A673 (cell line): ENCODE results near the gene PDGFA.

Source experiments
- EZH2 ChIP-seq: fragments of 200-600 bp; sonication (generic); IDR thresholded peaks from 2 replicates; pipeline ENCODE4 v1.6.1; 2017; ENCODE audit warnings: borderline replicate concordance, low read depth, mild to moderate bottlenecking, mixed read lengths, antibody characterized with exemption, low read length; ENCODE audit not compliant: poor library complexity, severe bottlenecking
- TF ChIP-seq, protein P1 (sequence below): fragments of 300-800, 200-600 bp; sonication (generic); conservative IDR thresholded peaks from 2 replicates; pipeline ENCODE4 v1.5.1; 2017; ENCODE audit warnings: low read depth, mild to moderate bottlenecking, antibody characterized with exemption, low read length, moderate library complexity, mixed read lengths

DNA sequence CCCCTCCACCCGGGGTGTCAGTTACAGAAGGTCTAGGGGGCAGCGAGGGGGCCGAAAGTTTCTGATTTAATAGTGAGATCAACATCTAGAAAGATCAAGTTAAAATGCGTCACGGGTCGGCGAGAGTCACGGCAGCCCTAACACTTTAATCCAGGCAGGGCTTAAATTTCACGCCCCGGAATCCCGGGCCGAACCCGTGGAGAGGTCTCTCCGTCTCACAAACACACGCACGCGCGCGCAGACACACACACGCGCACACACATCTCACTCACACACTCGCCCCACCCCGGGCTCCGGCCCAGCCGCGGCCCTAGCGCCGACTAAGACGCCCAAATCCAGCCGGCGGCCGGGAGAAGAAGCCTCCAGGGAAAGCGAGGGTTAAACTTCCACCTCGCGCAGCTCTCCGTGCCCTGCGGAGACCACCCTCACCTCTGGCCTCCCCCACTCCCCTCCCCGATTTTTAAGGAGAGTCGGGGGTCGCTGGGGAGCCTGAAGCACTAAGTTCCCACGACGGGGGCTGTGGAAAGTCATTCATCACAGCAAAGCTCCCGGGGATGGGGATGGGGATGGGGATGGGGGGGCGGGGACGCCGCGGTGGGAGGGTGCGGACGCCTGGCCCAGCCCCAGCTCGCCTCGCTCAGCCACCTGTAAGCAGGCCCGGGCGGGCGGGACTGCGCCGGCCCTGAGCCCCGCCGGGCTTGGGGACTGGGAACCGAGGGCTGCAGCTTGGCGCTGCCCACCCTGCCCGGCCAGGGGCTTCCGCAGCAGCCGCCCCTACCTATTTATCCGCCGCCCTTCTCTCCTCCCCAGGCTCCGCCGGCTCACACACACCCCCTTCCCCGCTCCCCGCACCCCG lies 1.6 kb downstream of the PDGFA start:
- TF ChIP-seq, protein P1, sequence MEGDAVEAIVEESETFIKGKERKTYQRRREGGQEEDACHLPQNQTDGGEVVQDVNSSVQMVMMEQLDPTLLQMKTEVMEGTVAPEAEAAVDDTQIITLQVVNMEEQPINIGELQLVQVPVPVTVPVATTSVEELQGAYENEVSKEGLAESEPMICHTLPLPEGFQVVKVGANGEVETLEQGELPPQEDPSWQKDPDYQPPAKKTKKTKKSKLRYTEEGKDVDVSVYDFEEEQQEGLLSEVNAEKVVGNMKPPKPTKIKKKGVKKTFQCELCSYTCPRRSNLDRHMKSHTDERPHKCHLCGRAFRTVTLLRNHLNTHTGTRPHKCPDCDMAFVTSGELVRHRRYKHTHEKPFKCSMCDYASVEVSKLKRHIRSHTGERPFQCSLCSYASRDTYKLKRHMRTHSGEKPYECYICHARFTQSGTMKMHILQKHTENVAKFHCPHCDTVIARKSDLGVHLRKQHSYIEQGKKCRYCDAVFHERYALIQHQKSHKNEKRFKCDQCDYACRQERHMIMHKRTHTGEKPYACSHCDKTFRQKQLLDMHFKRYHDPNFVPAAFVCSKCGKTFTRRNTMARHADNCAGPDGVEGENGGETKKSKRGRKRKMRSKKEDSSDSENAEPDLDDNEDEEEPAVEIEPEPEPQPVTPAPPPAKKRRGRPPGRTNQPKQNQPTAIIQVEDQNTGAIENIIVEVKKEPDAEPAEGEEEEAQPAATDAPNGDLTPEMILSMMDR: no peak
- peak; percentile 28 for TF ChIP-seq EZH2
